Small intestine (tissue), 7 donors: Measurements from ENCODE around the gene PLSCR2. TPM values are rescaled to one million over a fixed set of nuclear protein-coding genes. Genes with fewer than 3 reads are reported as not detected.
"Not testable (repeated sequence)": the region's sequence is repeated elsewhere in the genome, so short reads cannot be mapped to it uniquely, and the experiment has no call there.

Experiments used
- DNase-seq, 2 donors: peaks; one replicate each; pipeline versions ENCODE4 v3.0.0 to v3.0.0-alpha.2; 2013
- FAIRE-seq: peaks from 2 replicates; lab custom pipeline; 2012; peaks lifted over from hg19 to GRCh38; lab: Jason Lieb, UNC
- H3K27ac ChIP-seq, 3 donors: one replicate each; pipeline ENCODE4 v1.5.1; 2013; ENCODE audit warnings: low read length in 2 of 3, mild to moderate bottlenecking in 2 of 3, control low read depth in 1 of 3, inconsistent platforms in 1 of 3, low read depth in 1 of 3, moderate library complexity in 1 of 3
- H3K27me3 ChIP-seq, 3 donors: one replicate each; pipeline ENCODE4 v1.6.1; 2013; ENCODE audit warnings: low read length in 3 of 3, inconsistent platforms in 1 of 3; ENCODE audit not compliant: control insufficient read depth in 3 of 3, insufficient read depth in 3 of 3
- H3K36me3 ChIP-seq, 3 donors: one replicate each; pipeline ENCODE4 v1.6.1; 2013; ENCODE audit warnings: low read length in 3 of 3, inconsistent platforms in 1 of 3, low read depth in 1 of 3, mild to moderate bottlenecking in 1 of 3, moderate library complexity in 1 of 3; ENCODE audit not compliant: control insufficient read depth in 3 of 3, insufficient read depth in 2 of 3
- H3K4me1 ChIP-seq, 3 donors: one replicate each; pipeline ENCODE4 v1.6.1; 2013; ENCODE audit warnings: low read length in 2 of 3, inconsistent platforms in 1 of 3, low read depth in 1 of 3, mild to moderate bottlenecking in 1 of 3, moderate library complexity in 1 of 3; ENCODE audit not compliant: control insufficient read depth in 3 of 3, insufficient read depth in 2 of 3
- H3K4me3 ChIP-seq, 3 donors: one replicate each; pipeline ENCODE4 v1.5.1; 2013; ENCODE audit warnings: low read length in 3 of 3, control low read depth in 1 of 3, inconsistent platforms in 1 of 3, low read depth in 1 of 3, mild to moderate bottlenecking in 1 of 3, moderate library complexity in 1 of 3
- H3K9me3 ChIP-seq, 2 donors: one replicate each; pipeline ENCODE4 v1.6.1; 2013; ENCODE audit warnings: low read depth in 1 of 2, low read length in 1 of 2; ENCODE audit not compliant: control insufficient read depth in 2 of 2, insufficient read depth in 1 of 2
- WGBS, 3 donors: extraction: QIAGEN DNeasy Blood & Tissue Kit; methylation state at CpG; one replicate each; pipeline ENCODE4 v1.1.7; 2013; 5-methylcytosine and 5-hydroxymethylcytosine counted together
- polyA plus RNA-seq, 4 donors: library from polyadenylated mRNA; stranded (reverse) in 3 of 4; unstranded in 1 of 4; fragments of 200-250 nt in 3 of 4; fragments of 120-200 nt in 1 of 4; gene quantifications; one replicate each; pipeline versions ENCODE4 v1.2.1 to v1.2.3, GENCODE V29; 2013
- donor health status: healthy with polysubstance abuse.
- donor health status: control.
- donor health status: control.
- donor health status: Bipolar disorder and iron deficiency.
- donor health status: healthy.

Gene PLSCR2
- polyA plus RNA-seq, 4 donors, result 0.65 TPM; not detected in 3

- no peaks in the 10 kb centered on the region for H3K9me3 ChIP-seq
These were observed 47.3 kb downstream of the PLSCR2 start for GRCh38 chr3:146421819-146422759.

GRCh38 chr3:146416366-146416765, 53.0 kb downstream of the PLSCR2 start:
- no peak overlapping the region for H3K4me3 ChIP-seq

More at GRCh38 chr3:146421819-146422759, 47.3 kb downstream of the PLSCR2 start:
- FAIRE-seq, result no peak
- no peak for DNase-seq
- 74 to 85% (median 77%) methylated on average over 5 of the region's 5 CpGs for WGBS, 3 donors
- no peaks in the 10 kb centered on the region for H3K36me3 ChIP-seq
- no peak overlapping the region for H3K27ac ChIP-seq
- no peaks in the 10 kb centered on the region for H3K4me1 ChIP-seq
- H3K27me3 ChIP-seq, result no peaks in the 10 kb centered on the region
- H3K4me3 ChIP-seq, result no peak overlapping the region

GRCh38 chr3:146414010-146414409, 55.4 kb downstream of the PLSCR2 start:
- Histone ChIP-seq H3K4me3 (no peak overlapping the region), H3K4me1 (no peaks in the 10 kb centered on the region), H3K27me3 (no peaks in the 10 kb centered on the region), H3K27ac (no peak overlapping the region), H3K9me3 (peaks cover 0 to 14% of the 10 kb centered on the region in 2 donors), H3K36me3 (no peaks in the 10 kb centered on the region)
- 35 to 65% (median 48%) methylated on average over 1 of the region's 1 CpG for WGBS, 3 donors
- FAIRE-seq (no peak), DNase-seq (no peak)

More at GRCh38 chr3:146416366-146416765, 53.0 kb downstream of the PLSCR2 start:
- WGBS, 3 donors, result 54 to 75% (median 67%) methylated on average over 2 of the region's 2 CpGs
- DNase-seq, result no peak
- Histone ChIP-seq H3K27ac (no peak overlapping the region), H3K27me3 (no peaks in the 10 kb centered on the region), H3K4me1 (no peaks in the 10 kb centered on the region), H3K36me3 (no peaks in the 10 kb centered on the region), H3K9me3 (peaks cover 0 to 11% of the 10 kb centered on the region in 2 donors)
- no peak for FAIRE-seq

DNA sequence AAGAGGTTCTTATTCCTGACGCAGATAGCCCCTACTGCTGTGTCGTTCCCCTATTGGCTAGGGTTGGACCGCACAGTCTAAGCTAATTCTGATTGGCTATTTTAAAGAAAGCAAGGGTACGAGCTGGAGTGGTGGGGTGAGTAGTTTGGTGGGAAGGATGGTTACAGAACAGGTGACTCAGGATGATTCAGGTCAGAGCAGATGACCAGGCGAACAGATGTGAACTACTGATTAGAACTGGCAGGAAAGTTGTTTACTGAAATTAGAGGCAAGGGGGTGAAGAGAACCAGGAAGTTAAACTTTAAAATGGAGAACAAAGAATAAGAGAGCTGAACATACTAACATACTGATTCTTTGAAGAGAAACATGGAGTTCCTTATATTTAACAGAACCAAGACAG, 56.6 kb downstream of the PLSCR2 start:
- not testable (repeated sequence) for H3K27ac ChIP-seq

DNA sequence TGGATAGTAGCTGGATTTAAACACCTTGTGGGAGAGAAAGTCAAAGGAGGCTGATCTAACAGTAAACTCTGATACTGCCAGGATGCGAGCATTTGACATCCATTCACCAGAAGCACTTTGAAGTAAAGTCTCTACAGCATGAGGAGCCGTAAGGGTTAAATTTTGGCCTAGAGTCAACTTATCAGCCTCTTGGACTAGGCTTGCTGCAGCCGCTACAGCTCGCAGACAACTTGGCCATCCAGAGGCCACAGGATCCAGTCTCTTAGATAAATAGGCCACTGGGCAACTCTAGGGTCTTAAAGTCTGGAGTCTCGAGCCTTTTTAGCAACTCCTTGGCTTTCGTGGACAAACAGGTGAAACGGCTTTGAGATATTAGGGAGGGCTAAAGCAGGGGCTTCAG, 61.4 kb downstream of the PLSCR2 start:
- H3K27me3 ChIP-seq, result no peaks in the 10 kb centered on the region
- H3K36me3 ChIP-seq, result no peaks in the 10 kb centered on the region
- no peak for DNase-seq
- WGBS, 3 donors, result 64 to 75% (median 70%) methylated on average over 7 of the region's 7 CpGs
- no peak overlapping the region for H3K27ac ChIP-seq
- no peak for FAIRE-seq
- peaks cover 0 to 15% of the 10 kb centered on the region in 2 donors for H3K9me3 ChIP-seq
- no peak overlapping the region for H3K4me3 ChIP-seq
- no peaks in the 10 kb centered on the region for H3K4me1 ChIP-seq

More for the DNA sequence above, 56.6 kb downstream of the PLSCR2 start:
- H3K27me3 ChIP-seq, H3K4me3 ChIP-seq, DNase-seq, H3K36me3 ChIP-seq, FAIRE-seq, H3K4me1 ChIP-seq: not testable (repeated sequence)
- H3K9me3 ChIP-seq, result peaks cover 0 to 17% of the 10 kb centered on the region in 2 donors
- WGBS, 3 donors, result 92 to 95% (median 94%) methylated on average over 5 of the region's 5 CpGs

DNA sequence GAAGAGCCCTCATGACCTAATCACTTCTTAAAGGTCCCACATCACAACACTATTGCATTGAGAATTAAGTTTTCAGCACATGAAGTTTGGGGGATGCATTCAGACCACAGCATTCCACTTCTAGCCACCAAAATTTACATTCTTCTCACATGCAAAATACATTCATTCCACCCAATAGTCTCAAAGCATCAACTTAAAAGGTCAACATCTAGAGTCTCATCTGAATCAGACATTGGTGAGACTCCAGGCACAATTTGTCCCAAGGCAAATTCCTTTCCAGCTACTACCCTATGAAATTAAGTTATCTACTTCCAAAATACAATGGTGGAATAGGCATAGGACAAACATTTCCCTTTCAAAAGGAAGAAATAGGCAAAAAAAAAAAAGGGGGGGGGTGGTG, 64.9 kb downstream of the PLSCR2 start:
- no peak for FAIRE-seq
- H3K9me3 ChIP-seq, result peaks cover 0 to 3% of the 10 kb centered on the region in 2 donors
- H3K27me3 ChIP-seq, result no peaks in the 10 kb centered on the region
- no peaks in the 10 kb centered on the region for H3K4me1 ChIP-seq
- H3K27ac ChIP-seq, result no peak overlapping the region
- no peaks in the 10 kb centered on the region for H3K36me3 ChIP-seq
- no peak overlapping the region for H3K4me3 ChIP-seq
- no peak for DNase-seq

GRCh38 chr3:146403792-146404191, 65.6 kb downstream of the PLSCR2 start:
- Histone ChIP-seq H3K36me3 (no peaks in the 10 kb centered on the region), H3K4me1 (no peaks in the 10 kb centered on the region), H3K9me3 (peaks cover 0 to 3% of the 10 kb centered on the region in 2 donors), H3K27me3 (no peaks in the 10 kb centered on the region), H3K27ac (no peak overlapping the region), H3K4me3 (no peak overlapping the region)
- DNase-seq (no peak), FAIRE-seq (no peak)
- WGBS, 3 donors, result 75 to 83% (median 77%) methylated on average over 3 of the region's 3 CpGs

DNA sequence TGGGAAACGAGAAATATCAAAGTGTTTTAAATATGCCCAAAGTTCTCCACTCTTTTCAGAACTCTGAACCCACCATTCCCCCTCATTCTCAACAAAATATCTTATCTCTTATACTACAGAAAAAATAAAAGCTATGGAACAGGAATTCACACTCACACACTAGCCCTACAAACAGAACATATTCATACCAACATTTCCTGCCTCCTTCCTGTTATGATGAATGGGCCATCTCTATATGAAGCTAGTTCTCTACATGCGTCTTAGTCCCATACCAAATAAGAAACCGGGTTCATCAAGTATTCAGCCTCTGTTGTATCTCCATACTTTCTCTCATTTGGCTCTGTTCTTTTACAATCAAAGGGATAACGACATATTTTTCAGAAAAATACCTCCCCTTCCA, 72.6 kb downstream of the PLSCR2 start:
- H3K36me3 ChIP-seq, result no peaks in the 10 kb centered on the region
- H3K4me3 ChIP-seq, result no peak overlapping the region
- no peak overlapping the region for H3K27ac ChIP-seq
- 67 to 85% (median 69%) methylated on average over 4 of the region's 4 CpGs for WGBS, 3 donors
- DNase-seq (no peak), FAIRE-seq (no peak)
- no peaks in the 10 kb centered on the region for H3K4me1 ChIP-seq
- H3K27me3 ChIP-seq, result no peaks in the 10 kb centered on the region
- H3K9me3 ChIP-seq, result no peaks in the 10 kb centered on the region
